Measurements from ENCODE around the gene SLC5A11.

Gene SLC5A11

GRCh38 chr16:24939738-24940137 is 94.0 kb downstream of the SLC5A11 start:
- no peaks in the 10 kb centered on the region for H3K79me2 ChIP-seq
- no peak overlapping the region for H3K27ac ChIP-seq
- H3K27me3 ChIP-seq (ENCODE audit: control insufficient read depth, insufficient read depth, low read length): no peaks in the 10 kb centered on the region
- H3K4me2 ChIP-seq (ENCODE audit: low read length): no peak overlapping the region
- H3K9me3 ChIP-seq (ENCODE audit: control insufficient read depth, low read length): no peaks in the 10 kb centered on the region
- H3K4me3 ChIP-seq (ENCODE audit: low read depth, low read length): no peak overlapping the region
- no peaks in the 10 kb centered on the region for H3K36me3 ChIP-seq (ENCODE audit: control insufficient read depth, insufficient read depth, low read length)
- no peak overlapping the region for H2AFZ ChIP-seq
- H3K4me1 ChIP-seq: no peaks in the 10 kb centered on the region
- TF ChIP-seq CTCF (IDR thresholded peaks at IDR 0.05): no peak
- no peak overlapping the region for H3K9ac ChIP-seq

- no peaks in the 10 kb centered on the region for H3K36me3 ChIP-seq (ENCODE audit: control insufficient read depth, insufficient read depth, low read length)
- no peaks in the 10 kb centered on the region for H3K9me3 ChIP-seq (ENCODE audit: control insufficient read depth, low read length)
- H3K4me1 ChIP-seq: no peaks in the 10 kb centered on the region
- no peak for TF ChIP-seq CTCF (IDR thresholded peaks at IDR 0.05)
- no peak overlapping the region for H3K4me2 ChIP-seq (ENCODE audit: low read length)
- no peaks in the 10 kb centered on the region for H3K79me2 ChIP-seq
- no peak overlapping the region for H2AFZ ChIP-seq
- H3K4me3 ChIP-seq (ENCODE audit: low read depth, low read length): no peak overlapping the region
- no peak overlapping the region for H3K27ac ChIP-seq
- no peak overlapping the region for H3K9ac ChIP-seq
- no peaks in the 10 kb centered on the region for H3K27me3 ChIP-seq (ENCODE audit: control insufficient read depth, insufficient read depth, low read length)
Observed at GRCh38 chr16:24943471-24943870, 97.7 kb downstream of the SLC5A11 start.

- no peak for TF ChIP-seq CTCF (IDR thresholded peaks at IDR 0.05)
- Histone ChIP-seq H3K79me2 (no peaks in the 10 kb centered on the region), H3K27ac (no peak overlapping the region), H3K4me2 (ENCODE audit: low read length) (no peak overlapping the region), H2AFZ (no peak overlapping the region), H3K27me3 (ENCODE audit: control insufficient read depth, insufficient read depth, low read length) (no peaks in the 10 kb centered on the region), H3K9ac (no peak overlapping the region), H3K36me3 (ENCODE audit: control insufficient read depth, insufficient read depth, low read length) (no peaks in the 10 kb centered on the region), H3K9me3 (ENCODE audit: control insufficient read depth, low read length) (no peaks in the 10 kb centered on the region), H3K4me3 (ENCODE audit: low read depth, low read length) (no peak overlapping the region), H3K4me1 (no peaks in the 10 kb centered on the region)
Observed at GRCh38 chr16:24944206-24944605, 98.4 kb downstream of the SLC5A11 start.

GRCh38 chr16:24946155-24946554 is 100.4 kb downstream of the SLC5A11 start:
- Histone ChIP-seq H2AFZ (no peak overlapping the region), H3K4me3 (ENCODE audit: low read depth, low read length) (no peak overlapping the region), H3K9me3 (ENCODE audit: control insufficient read depth, low read length) (no peaks in the 10 kb centered on the region), H3K4me1 (no peaks in the 10 kb centered on the region), H3K9ac (no peak overlapping the region), H3K27me3 (ENCODE audit: control insufficient read depth, insufficient read depth, low read length) (no peaks in the 10 kb centered on the region), H3K79me2 (no peaks in the 10 kb centered on the region), H3K36me3 (ENCODE audit: control insufficient read depth, insufficient read depth, low read length) (no peaks in the 10 kb centered on the region), H3K4me2 (ENCODE audit: low read length) (no peak overlapping the region), H3K27ac (no peak overlapping the region)
- no peak for TF ChIP-seq CTCF (IDR thresholded peaks at IDR 0.05)

GRCh38 chr16:24950275-24950674 is 104.5 kb downstream of the SLC5A11 start:
- H3K4me1 ChIP-seq: no peaks in the 10 kb centered on the region
- H3K9ac ChIP-seq: no peak overlapping the region
- peaks cover 2% of the 10 kb centered on the region for H3K79me2 ChIP-seq
- H3K27ac ChIP-seq: no peak overlapping the region
- no peaks in the 10 kb centered on the region for H3K27me3 ChIP-seq (ENCODE audit: control insufficient read depth, insufficient read depth, low read length)
- H3K36me3 ChIP-seq (ENCODE audit: control insufficient read depth, insufficient read depth, low read length): no peaks in the 10 kb centered on the region
- no peaks in the 10 kb centered on the region for H3K9me3 ChIP-seq (ENCODE audit: control insufficient read depth, low read length)
- H3K4me3 ChIP-seq (ENCODE audit: low read depth, low read length): no peak overlapping the region
- H2AFZ ChIP-seq: no peak overlapping the region
- TF ChIP-seq CTCF (IDR thresholded peaks at IDR 0.05): no peak
- no peak overlapping the region for H3K4me2 ChIP-seq (ENCODE audit: low read length)

Measured in parathyroid adenoma (tissue), 2 donors.